DMS53 (cell line): Measurements from ENCODE around the gene MKNK2.
A peak's percentile ranks its signal among the peaks of the same experiment; 100 is the strongest.
"Not testable (repeated sequence)": the region's sequence is repeated elsewhere in the genome, so short reads cannot be mapped to it uniquely, and the experiment has no call there.

Experiments used
- DNase-seq: peaks from one replicate; lab custom pipeline; 2025; lab: John Stamatoyannopoulos, UW

MKNK2 gene

GRCh38 chr19:2050991-2051772, at the start of gene MKNK2:
TSS of gene MKNK2 (minus strand) at chr19:2051244. CDS start at chr19:2050851, 393 bp downstream.
- DNase-seq: peak; percentile 86

GRCh38 chr19:2100719-2101061, 49.6 kb upstream of the MKNK2 start:
- DNase-seq: no peak

GRCh38 chr19:2099937-2100718, 49.1 kb upstream of the MKNK2 start:
- no peak for DNase-seq

GRCh38 chr19:2099054-2099501, 48.0 kb upstream of the MKNK2 start:
- no peak for DNase-seq

GRCh38 chr19:2097886-2098327, 46.9 kb upstream of the MKNK2 start:
- no peak for DNase-seq

GRCh38 chr19:2097203-2097885, 46.3 kb upstream of the MKNK2 start:
- peak; percentile 84 for DNase-seq

- peak; percentile 98 for DNase-seq
Observed at GRCh38 chr19:2096480-2097202, 45.6 kb upstream of the MKNK2 start, which contains the start of gene IZUMO4. TSS of gene IZUMO4 (plus strand) at chr19:2096915. CDS start at chr19:2096946, 31 bp downstream.

GRCh38 chr19:2096034-2096479, 45.0 kb upstream of the MKNK2 start, which contains the start of gene MOB3A:
TSS of gene MOB3A (minus strand) at chr19:2096326. CDS start at chr19:2078560, 17,766 bp downstream.
- DNase-seq: peak; percentile 94

DNA sequence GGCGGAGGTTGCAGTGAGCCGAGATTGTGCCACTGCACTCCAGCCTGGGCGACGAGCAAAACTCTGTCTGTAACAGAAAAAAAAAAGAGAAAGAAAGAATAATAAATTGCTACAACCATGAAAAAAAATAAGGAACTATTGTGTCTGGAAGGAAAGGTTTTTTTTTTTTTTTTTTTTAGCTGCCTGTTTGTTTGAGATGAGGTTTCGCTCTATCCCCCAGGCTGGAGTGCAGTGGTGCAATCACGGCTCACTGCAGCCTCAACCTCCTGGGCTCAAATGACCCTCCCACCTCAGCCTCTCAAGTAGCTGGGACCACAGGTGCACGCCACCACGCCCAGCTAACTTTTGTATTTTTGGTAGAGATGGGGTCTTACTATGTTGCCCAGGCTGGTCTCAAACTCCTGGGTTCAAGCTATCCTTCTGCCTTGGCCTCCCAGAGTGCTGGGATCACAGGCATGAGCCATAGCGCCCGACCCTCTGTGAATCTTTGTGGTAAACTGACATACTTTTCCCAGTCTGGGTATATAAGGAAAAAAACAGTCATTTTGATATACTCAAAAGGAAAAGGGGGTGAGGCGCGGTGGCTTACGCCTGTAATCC, 41.0 kb upstream of the MKNK2 start:
- not testable (repeated sequence) for DNase-seq

- no peak for DNase-seq
Observed at GRCh38 chr19:2089727-2090053, 38.6 kb upstream of the MKNK2 start.

GRCh38 chr19:2089001-2089711, 38.1 kb upstream of the MKNK2 start:
- no peak for DNase-seq

DNA sequence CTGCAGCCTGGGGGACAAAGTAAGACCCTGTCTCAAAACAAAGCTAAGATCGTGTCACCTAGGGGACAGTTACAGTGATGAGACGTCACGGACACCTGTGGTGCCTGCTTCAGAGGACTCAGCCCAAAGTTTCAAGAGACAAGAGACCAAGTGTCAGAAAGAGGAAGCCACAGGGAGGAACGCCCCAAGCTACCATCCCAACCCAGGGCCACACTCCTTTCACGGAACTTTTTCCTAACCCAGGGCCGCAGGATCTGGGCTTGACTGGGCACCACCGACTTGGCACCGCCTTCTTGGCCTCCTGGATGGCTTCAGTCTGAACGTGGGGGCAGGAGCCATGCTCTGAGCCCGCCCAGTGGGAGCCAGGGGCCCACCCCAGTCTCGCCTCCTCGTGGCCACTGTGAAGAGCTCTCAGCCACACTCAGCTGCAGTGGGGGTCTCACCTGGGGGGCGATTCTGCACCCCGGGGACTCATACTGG, 36.6 kb upstream of the MKNK2 start:
- no peak for DNase-seq

DNA sequence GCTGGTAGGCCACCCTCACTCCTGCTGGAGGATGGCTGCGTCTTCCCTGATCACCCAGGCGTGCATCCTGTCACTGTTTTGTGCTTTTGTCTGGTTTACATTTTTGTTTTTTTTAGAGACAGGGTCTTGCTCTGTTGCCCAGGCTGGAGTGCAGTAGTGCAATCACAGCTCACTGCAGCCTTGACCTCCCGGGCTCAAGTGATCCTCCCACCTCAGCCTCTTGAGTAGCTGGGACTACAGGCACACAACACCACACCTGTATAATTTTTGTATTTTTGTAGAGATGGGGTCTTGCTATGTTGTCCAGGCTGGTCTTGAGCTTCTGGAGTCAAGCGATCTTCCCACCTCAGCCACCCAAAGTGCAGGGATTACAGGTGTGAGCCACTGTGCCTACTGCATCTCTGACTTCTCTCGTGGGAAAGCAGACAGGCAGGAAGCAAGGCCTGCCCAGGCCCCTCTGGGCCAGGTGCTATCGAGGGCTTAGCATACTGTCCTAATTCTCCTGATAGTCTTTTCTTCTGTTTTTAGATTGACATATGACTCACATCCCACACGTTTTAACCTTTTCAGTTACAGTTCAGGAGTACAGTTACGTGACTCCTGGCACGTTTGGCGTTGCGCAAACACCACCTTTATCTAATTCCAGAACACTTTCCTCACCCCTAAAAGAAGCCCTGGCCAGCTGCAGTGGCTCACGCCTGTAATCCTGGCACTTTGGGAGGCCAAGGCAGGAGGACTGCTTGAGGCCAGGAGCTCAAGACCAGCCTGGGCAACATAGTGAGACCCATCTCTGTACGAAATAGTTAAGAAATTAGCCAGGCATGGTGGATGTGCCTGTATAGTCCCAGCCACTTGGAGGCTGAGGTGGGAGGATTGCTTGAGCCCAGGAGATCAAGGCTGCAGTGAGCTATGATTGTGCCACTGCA, 35.9 kb upstream of the MKNK2 start:
- peak; percentile 44 for DNase-seq

GRCh38 chr19:2084993-2085720, 34.1 kb upstream of the MKNK2 start:
- DNase-seq: no peak

DNA sequence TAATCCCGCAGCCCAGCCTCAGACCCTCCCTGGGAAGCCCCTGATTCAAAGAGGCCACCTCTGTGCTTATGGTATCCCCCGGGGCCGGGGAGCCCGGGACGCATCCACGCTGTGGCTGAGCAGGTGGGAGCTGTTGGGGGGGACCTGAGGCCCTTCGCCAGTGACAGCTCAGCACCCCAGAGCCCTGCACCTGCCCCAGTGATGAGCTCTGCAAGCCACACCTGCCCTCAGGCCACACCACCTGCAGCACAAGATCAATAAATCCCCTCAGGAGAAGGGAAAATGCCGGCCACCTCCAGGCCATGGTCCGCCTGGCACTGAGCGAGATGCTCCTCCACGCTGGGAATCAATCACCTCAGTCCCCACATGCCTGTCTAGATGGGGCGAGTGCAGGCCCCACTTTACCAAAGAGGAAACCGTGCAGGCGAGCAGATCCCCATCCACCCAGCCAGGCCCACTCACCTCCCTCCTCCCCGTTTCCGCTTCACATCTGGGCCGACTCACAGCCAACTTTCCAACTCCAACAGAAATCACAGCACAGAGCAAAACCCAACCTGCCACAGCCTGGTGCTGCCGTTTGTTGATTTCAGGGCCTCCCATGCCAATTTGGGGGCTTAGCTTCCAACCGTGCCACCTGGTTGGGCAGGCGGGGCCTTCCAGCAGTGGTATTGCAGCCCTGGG, 32.3 kb upstream of the MKNK2 start:
- DNase-seq: no peak

DNA sequence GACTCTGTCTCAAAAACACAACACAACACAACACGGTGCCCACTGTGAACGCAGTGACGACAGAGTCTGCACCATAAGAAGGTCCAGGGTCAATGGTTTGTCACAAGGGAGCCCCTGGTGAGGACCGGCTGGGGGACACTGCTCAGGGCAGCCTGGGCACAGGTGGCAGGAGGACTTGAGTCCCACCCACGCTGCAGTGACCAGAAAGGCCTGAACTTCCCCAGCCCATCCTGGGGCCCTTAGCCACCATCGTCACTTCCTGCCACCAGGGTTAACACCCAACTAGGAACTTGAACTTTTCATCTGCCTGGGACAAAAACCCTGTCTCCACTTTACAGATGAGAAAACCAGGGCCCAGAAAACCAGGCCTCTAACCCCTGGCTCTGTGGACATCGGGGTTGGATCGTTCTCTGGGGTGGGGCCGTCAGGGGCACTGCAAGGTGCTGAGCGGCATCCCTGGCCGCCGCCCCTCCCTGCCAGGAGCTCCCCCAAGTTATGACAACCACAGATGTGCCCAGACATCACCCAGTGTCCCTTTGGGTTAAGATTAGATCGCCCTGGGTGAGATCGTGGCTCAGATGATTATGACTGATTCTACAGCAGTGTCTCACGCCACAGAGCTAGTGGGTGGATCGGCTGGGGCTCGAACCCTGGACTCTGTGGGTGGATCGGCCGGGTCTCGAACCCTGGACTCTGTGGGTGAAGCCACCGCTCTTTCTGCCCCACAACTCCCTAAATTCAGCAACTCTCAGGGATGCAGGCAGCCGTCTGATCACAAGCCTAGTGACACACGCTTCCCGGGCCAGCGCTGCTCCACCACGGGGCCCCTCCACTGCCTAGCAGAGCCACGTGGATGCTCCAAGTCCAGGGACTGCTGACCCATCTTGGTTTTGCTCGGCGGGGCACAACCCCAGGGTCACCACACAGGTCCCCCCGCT, 31.1 kb upstream of the MKNK2 start:
- no peak for DNase-seq
